ENCODE results near the gene SLC35D2.
A peak's percentile ranks its signal among the peaks of the same experiment; 100 is the strongest.

DNA sequence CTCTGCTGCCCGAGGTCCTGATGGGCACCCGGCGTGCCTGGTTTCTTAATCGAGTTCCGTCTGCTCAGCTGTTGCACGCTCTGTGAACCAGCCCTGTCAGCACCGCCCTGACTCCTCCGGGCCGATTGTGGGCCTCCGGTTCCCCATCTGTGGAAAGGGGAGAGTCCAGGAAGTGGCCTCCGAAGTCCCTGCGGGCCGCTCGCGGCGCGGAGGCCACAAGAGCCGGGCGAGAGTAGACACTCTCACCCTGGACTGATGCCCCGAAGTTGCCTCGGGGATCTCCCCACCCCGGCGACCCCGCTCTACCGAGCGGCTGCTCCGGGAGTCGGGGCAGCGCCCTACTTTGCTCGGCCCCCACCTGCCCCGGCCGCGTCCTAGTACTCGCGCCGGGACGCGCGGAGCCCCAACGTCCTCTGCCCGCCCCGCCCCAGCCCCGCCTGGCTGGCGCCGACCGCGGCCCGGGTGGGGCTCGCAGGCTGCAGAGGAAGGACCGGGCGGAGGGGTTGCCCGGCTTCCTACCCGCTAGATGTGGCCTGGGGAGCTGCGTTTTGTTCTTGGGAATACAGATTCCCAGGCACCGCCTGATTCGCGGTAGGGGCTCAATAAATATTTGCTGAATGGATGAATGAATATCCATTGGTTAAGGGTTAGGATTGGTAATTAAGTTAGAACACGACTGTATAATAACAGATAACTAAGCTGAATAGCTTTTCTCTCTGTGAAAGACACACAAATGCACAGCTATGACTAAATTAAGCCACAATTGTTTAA is 35.6 kb upstream of the SLC35D2 start:
- TF ChIP-seq POLR2A (IDR thresholded peaks at IDR 0.05) (peak in 3 of 4 donors; percentile 57 to 90 (median 88)), CTCF (IDR thresholded peaks at IDR 0.05) (no peak), EP300 (IDR thresholded peaks at IDR 0.05) (no peak), POLR2AphosphoS5 (IDR thresholded peaks at IDR 0.05) (peak; percentile 60 to 72)
